Measurements from ENCODE around the gene NDUFA9.

DNA sequence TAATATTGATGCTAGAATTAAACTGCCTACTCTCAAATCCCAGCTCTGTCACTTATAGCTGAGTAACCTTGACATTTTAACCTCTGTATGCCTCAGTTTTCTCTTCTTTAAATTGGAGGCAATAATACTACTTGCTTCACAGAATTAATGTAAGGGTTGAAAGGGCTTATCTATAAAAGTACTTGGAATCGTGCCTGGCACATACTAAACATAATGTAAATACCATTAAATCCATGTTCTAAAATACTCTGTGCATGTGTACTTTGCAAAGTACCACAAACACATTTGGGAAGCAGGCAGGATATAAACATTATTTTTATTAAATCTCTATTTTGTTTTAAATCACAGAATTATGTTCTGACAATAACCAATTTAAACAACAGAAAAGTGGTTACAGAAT is 45.0 kb upstream of the NDUFA9 start:
- TF ChIP-seq, protein P1, sequence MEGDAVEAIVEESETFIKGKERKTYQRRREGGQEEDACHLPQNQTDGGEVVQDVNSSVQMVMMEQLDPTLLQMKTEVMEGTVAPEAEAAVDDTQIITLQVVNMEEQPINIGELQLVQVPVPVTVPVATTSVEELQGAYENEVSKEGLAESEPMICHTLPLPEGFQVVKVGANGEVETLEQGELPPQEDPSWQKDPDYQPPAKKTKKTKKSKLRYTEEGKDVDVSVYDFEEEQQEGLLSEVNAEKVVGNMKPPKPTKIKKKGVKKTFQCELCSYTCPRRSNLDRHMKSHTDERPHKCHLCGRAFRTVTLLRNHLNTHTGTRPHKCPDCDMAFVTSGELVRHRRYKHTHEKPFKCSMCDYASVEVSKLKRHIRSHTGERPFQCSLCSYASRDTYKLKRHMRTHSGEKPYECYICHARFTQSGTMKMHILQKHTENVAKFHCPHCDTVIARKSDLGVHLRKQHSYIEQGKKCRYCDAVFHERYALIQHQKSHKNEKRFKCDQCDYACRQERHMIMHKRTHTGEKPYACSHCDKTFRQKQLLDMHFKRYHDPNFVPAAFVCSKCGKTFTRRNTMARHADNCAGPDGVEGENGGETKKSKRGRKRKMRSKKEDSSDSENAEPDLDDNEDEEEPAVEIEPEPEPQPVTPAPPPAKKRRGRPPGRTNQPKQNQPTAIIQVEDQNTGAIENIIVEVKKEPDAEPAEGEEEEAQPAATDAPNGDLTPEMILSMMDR (IDR thresholded peaks at IDR 0.05): no peak
- TF ChIP-seq TCF7L2 (IDR thresholded peaks at IDR 0.05; ENCODE audit: low read depth, low read length): no peak

All from Panc1 (cell line).